Activated CD4-positive, alpha-beta T cell treated with anti-CD3 and anti-CD28 coated beads, Interleukin-2, Interleukin-6, amounts not matched to agents 100 ng/mL and 50 ng/mL, durations not matched to agents 16 hours and 8 hours (primary cell): ENCODE data around the gene LOXL1.
"Not testable (repeated sequence)": the region's sequence is repeated elsewhere in the genome, so short reads cannot be mapped to it uniquely, and the experiment has no call there.

Experiments
- DNase-seq: peaks from one replicate; pipeline ENCODE4 v3.0.0-alpha.2; 2020

Gene LOXL1

DNA sequence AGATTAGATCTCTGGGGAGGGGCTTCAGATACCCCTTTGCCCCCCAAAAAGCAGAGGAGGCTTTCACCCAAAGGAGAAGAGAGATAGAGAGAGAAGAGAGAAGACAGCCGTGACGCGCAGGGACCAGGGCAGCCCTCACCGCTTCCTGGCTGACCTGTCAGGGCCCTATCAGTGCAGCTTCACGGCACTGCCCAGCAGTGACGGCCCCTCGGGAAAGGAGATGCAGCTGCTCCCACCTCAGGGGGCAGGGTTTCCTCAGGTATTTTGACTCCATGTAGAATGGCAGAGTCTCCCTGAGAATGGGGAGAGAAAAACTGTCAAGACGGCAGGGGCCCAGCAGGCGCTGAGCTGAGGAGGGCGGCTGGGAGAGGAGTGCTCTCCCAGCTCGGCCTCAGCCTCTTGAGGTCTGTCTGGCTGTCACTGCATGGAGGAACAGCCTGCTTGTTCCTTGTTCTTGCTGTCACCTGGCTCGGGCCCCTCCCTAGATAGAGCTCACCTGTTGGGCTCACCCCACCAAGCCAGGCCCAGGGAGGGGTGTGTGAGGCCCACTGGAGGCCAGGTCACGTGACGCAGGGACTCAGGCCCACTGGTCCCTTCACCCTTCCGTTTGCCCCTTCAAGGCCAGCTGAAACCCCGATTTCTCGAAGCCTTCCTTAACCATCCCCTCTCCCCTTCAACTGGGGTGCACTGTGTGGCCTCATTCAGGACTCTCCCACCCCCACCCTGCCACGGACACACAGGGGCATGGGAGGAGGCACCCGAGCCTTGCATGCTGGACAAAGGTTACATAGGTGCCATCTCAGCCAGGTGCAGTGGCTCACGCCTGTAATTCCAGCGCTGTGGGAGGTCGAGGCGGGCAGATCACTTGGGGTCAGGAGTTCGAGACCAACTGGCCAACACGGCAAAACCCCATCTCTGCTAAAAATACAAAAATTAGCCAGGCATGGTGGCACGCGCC, 28.2 kb downstream of the LOXL1 start:
- DNase-seq, result no peak

DNA sequence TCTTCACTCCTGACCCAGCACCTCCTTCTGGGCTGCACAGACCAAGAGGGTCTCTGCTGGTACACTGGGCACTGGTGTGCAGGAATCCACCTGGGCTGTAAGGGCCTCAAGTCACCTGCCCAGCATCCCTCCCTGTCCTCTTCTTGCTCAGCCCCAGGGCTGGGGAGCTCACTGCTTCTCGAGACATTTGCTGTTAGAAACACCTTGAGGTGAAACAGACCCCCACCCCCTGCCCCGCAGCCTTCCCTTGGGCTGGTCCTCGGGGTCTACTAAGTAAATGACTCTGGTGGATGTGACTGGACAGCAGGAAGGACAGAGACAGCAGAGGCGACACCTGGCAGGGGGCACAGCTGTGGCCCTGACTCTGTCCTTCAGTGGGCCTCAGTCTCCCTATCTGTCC, 29.1 kb downstream of the LOXL1 start:
- no peak for DNase-seq

DNA sequence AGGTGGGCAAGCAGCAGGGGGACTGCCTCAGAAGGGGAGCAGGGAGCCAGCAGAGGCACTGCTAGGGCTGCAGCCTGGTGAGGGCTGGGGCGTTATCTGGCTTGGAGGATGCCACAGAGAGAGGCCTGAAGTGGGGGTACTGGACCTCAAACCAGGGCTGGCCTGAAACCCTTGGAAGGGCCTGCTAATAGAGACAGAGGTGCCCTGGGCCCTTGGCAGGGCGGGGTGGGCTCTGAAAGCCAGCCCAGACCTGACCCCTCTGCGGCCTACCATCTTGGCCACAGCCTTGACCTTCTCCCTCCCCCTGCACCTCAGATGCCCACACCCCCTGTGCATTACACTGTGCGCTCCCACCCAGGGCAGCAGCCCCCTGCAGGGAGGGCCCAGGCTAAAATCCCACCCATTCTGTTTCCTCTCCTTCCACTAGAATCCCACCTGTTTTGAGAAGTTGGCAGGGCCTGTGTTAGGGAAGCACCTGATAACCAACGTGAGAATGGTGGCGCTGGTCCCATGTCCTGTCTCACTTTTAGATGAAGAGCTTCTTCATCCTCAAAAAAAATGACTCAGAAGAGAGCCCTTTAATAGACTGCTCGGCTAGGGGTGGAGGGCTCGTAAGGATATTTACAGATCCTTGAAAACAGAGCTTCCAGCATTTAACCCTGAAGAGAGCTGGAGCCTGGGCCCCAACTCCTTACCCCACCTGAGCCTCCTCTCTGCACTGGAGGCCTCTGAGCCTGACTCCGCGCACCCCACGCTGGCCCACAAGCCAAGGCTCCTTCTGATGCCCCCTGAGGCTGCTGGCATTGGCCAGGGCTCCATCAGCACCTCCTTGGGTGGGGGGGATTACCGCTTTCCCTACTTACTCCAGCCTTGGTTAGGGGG, 29.8 kb downstream of the LOXL1 start:
- no peak for DNase-seq

DNA sequence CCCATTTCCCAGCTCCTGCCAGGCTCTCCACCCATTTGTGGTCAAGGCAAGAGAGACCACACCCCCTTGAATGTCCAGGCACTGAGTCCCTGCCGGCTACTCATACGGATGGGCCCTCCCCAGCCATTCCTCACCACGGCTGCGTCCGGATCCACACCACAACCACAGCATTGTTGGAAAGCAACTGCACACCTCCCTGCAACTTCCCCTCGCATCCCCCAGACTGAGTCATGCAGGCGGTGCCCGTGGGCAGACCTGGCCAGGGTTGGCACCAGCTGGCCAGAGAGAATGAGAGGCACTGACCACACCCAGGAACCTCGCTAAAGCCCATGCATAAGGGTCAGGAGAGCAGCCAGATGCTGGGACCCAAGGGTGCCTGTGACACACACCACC, 30.5 kb downstream of the LOXL1 start:
- DNase-seq, result no peak

DNA sequence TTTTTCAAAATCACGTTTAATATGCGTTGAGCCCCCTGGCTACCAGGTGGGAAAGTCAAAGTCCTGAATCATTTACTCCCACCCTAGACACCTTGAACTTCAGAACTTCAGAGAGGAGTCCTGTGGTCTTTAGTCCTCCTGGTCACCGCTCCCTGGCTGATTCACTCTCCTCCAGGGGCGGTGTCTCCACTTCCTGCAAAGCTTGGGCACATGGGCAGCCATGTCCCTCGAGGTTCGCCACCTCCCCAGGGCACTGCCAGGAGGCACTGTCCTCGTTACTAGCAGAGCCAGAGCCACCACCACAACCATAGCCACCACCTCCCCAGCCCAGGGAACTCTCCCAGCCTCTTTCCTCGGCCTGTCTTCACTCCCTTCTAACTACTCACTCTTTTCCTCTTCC, 31.0 kb downstream of the LOXL1 start:
- DNase-seq, result no peak

DNA sequence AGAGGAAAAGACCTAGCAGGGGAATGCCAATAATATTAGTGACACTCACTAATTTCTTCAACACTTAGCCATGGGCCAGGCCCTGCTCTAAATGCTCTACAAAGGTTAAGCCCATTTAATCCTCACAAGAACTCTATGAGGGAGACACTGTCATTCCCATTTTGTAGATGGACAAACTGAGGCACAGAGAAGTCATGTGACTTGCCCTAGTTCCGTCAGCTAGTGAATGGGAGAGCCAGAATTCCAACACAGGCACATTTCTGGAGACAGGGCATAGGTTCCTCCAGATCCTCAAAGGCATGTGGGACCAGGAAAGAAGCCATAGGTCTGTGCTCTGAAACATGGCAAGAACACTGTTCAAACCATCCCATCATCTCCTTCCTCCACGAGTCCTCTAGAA, 31.5 kb downstream of the LOXL1 start:
- no peak for DNase-seq

DNA sequence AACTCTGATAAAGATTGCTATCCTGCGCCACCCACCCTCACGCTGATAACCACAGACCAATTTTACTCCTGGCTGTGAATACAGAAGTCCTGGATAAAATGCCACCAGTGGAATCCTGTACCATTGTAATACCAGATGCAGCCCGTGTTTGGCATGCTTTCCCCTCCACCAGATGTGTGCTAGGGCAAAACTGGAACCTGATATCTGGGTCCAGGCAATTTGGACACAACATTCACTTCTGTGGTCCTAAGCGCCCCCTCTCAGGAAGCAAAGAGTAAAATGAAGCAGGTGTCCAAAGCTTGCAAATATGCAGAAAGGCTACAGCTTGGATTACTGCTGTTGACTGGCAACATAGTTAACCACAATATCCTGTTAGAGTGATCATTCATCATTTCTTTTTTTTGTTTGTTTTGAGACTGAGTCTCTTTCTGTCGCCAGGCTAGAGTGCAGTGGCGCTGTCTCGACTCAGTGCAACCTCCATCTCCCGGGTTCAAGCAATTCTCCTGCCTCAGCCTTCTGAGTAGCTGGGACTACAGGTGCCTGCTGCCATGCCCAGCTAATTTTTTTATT, 32.8 kb downstream of the LOXL1 start:
- DNase-seq, result peak; percentile 57

DNA sequence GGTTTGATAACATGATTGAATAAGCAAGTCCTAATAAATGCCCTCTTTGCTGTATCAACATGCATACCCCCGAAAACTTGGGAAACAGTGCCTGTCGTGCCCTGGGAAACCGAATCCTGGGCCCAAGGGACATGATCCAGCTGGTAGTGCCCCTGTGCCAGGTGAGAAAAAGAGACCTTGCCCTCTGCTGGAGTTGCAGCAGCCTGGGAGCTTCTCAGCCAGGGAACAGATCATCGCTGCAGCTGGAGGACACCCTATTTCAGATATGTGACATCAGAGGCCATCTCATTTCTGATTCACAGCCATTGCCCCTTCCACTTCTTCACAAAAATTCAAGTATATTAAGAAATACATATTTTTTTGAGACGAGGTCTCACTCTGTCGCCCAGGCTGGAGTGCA, 33.5 kb downstream of the LOXL1 start:
- DNase-seq, result no peak

DNA sequence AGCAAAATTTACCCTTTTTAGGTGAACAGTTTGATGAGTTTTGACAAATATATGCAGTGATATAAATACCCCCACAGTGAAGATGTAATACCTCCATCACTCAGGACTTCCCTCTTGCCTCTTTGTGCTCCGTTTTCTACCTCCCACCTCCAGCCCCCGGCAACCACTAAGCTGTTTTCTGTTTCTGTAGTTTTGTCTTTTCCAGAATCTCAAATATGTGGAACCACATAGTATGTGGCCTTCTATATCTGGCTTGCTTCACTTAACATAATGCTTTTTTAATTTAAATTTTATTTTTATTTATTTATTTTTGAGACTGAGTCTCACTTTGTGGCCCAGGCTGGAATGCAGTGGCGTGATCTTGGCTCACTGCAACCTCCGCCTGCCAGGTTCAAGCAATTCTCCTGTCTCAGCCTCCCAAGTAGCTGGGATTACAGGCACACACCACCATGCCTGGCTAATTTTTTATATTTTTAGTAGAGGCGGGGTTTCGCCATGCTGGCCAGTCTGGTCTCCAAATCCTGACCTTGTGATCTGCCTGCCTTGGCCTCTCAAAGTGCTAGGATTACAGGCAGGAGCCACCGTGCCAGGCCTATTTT, 34.3 kb downstream of the LOXL1 start:
- not testable (repeated sequence) for DNase-seq

DNA sequence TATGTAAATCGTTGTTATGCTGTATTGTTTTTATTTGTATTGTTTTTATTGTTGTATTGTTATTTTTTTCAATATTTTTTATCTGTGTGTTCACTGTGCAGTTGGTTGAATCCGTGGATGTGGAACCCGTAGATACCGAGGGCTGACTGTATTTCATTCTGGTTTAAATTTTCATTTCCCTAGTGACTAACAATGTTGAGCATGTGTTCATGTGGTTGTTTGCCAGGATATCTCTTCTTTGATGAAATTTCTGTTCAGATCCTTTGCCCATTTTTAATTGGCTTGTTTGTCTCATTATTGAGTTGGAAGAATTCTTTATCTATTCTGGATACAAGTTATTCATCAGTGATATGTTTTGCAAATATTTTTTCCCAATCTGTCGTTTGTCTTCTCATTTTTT, 36.2 kb downstream of the LOXL1 start:
- DNase-seq, result no peak

DNA sequence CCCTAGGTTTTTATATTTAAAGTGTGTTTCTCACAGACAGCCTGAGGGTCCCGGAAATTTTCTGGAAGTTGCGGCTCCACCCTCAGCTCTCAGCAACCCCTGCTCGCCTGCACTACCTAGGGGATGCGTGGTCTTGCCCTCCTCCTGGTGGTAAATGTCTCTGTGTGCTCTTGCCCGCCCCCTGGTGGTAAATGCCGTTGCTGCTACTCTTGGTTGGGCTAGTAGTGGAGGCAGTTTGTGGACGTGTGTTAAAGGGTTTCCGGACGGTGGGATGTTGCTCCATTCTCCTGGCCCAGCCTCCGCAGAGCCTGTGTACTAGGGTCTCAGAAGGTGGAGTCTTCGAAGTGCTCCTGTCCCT, 38.5 kb downstream of the LOXL1 start:
- peak; percentile 93 for DNase-seq

DNA sequence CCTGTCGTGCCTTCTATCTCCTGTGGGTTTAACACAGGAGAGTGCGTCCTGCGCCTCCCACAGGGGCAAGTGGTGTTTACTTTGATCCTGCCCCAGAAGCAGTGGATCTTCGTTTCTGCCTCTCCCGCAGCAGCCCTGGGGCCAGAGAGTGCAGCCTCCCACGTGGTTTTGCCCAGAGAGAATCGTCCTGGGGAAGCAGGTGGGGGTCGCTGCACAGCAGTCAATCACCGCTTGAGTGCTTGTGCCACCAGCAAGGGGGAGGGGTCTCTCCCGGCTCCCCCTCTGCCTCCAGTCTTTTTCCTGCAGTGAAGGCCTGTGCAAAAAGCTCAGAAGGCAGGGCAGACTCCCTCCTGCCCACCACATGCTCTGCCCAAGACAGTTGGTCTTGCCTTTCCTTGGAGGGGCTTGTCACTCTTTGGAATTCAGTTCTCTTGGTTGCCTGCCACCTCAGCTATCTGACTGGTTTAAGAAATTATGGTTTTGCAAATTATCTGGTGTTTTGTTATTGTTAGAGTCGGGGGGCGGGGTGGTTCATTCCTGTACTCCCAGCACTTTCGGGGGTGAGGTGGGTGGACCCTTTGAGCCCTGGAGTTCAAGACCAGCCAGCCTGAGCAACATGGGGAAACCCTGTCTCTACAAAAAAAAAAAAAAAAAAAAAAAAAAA, 39.0 kb downstream of the LOXL1 start:
- DNase-seq, result peak; percentile 22

DNA sequence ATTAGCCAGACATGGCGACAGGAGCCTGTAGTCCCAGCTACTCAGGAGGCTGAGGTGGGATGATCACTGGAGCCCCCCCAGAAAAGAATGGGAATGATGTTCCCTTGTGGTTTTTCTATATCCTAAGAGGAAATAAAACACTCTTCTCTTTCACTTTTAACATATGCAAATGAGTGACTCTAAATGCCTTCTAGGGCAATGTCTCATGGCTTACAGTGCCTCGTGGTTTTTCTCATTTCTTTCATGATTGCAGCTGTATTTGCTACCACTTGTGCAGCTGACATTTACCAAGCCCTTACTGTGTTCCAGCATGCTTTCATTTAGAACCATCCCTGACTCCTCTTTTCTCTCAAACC, 39.5 kb downstream of the LOXL1 start:
- peak; percentile 36 for DNase-seq

DNA sequence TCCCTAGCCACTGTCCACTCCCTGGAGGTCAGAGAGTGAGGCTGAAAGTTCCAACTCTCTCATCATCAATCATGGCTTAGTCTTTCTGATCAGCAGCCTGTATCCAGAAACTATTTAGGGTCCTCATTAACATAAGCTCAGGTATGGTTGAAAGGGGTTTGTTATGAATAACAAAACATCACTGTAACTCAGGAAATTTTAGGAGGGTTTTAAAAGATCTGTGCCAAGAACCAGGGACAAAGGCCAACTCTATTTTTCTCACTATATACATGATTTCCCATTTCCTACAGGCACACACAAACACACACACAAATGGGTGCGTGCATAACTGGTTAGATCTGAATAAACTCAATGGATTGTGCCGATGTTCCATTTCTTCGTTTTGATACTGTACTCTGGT, 42.2 kb downstream of the LOXL1 start:
- DNase-seq, result no peak

DNA sequence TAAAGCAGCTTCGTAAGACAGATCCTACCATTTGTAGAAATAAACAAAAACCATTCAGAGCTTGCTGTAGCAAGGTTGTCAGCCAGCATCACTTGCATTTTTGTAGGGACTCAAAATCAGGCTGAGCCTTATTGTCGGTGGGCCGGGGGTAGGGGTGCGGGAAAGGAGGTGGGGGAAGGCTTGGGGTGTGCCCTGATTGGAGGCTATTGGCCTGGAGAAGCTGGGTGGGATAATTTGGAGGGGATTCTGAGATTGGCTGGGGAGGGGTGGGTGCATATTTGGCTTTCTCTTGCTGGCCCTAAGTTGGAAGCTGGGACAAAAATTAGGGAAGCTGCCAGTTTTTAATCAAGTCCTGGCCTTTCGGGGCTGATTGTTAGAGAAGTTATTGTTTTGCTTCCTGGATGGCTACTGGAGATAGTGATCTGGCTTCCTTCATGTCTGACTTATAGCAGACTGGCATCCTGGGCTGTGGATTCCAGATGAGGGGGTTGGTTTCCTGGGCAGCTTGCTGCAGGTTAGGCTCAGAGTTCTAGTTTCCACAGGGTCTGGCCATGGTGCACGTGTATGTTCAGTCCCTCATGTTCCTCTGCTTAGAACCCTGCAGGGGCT, 43.0 kb downstream of the LOXL1 start:
- DNase-seq, result no peak

DNA sequence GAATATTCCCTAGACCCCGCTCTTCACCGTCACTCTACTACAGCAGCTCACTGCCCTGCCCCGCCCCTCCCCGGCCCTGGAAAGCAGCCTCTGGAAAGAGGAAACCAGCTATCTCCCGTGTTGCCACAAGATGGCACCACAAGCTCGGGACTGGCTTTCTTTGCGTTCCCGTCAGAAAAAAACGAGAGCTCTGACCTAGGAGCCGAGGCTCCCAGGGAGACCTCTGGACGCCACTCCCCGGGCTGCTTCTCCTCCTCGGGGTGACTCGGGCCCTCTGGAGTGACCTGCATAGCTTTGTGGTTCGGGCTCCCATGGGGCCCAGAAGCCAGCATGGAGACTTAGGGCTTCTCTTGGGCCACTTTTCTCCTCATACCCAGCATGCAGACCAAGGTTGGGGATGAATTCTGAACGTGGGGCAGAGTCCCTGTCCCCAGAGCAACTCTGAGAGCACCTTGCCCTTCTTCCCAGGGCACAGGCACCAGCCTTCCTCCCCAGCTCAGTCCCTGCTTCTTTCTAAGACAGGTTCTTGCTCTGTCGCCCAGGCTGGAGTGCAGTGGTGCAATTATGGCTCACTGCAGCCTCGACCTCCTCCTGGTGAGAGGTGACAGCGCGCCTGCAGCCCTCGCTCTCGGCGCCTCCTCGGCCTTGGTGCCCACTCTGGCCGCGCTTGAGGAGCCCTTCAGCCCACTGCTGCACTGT, 46.9 kb downstream of the LOXL1 start:
- peak; percentile 89 for DNase-seq

DNA sequence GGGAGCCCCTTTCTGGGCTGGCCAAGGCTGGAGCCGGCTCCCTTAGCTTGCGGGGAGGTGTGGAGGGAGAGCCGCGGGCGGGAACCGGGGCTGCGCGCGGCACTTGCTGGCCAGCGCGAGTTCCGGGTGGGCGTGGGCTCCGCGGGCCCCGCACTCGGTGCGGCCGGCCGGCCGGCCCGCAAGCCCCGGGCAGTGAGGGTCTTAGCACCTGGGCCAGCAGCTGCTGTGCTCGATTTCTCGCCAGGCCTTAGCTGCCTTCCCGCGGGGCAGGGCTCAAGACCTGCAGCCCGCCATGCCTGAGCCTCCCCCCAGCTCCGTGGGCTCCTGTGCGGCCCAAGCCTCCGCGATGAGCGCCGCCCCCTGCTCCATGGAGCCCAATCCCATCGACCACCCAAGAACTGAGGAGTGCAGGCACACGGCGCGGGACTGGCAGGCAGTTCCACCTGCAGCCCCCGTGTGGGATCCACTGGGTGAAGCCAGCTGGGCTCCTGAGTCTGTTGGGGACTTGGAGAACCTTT, 47.5 kb downstream of the LOXL1 start:
- not testable (repeated sequence) for DNase-seq

DNA sequence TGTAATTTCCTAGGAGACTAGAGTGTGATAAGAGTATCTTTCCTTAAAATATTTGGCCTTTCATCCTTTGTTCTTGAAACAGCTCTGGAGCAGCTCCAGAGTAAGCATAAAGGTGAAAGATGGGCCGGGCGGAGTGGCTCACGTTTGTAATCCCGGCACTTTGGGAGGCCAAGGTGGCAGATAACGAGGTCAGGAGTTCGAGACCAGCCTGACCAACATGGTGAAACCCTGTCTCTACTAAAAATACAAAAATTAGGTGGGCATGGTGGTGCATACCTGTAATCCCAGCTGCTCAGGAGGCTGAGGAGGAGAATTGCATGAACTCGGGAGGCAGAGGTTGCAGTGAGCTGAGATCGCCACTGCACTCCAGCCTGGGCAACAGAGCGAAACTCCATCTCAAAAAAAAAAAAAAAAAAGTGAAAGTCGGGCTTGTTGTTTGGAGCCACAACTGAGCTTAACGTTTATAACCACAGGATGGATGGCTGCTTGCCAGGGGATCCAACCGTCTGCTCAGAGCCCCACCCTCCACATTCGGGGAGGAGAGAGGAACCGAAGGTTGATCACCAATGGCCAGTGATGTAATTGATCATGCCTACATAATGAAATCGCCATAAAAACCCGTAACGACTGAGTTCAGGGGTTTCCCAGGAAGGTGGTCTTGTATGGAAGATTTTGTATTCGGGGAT, 49.3 kb downstream of the LOXL1 start:
- DNase-seq, result not testable (repeated sequence)

DNA sequence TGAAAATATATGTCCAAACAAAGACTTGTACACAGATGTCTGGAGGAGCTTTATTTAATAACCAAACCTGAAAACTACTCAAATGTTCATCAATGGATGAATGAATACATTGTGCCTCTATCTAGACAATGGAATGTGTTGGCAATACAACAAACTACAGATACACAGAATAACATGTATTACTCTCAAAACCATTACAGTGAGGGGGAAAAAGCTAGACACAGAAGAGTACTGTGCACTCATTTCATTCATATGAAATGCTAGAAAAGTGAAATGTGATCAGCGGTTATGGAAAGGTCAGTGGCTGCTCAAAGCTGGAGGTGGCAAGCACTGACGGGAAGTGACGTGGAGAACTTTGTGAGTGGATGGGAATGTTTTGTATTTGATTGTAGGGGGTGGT, 52.6 kb downstream of the LOXL1 start:
- no peak for DNase-seq

DNA sequence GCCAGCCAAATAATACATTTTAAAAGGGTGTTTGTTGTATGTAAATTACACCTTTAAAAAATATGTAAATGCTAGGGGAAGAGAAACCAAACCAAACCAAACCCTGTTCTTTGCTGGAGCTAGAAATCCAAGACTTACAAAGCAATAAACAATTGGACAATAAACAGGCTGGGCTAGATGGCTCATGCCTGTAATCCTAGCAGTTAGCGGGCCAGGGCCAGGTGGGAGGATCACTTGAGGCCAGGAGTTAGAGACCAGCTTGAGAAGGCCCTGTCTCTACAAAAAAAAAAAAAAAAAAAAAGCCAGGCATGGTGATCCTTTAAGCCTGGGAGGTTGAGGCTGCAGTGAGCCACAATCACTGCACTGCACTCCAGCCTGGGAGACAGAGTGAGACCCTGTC, 53.4 kb downstream of the LOXL1 start:
- no peak for DNase-seq

DNA sequence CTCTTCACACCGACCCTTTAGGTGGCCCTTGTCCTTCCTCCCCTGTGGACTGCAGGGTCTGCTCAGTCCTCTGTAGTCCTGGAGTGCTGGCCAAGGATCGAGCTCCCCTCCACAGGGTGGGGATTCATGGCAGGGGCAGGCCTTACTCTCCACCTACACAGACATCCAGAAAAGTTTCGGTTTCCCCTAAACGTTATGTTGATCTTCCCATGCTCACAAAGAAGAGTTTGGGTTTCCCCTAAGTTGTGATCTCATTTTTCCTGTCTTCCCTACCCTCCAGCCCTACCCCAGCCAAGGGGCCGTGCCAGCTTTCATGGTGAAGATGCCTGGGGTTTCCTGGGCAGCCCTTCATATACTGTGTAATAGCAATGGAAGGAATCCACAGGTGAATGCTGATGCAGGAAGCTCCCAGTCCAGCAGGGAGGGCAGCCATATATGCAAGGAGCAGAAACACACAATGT, 55.5 kb downstream of the LOXL1 start:
- DNase-seq, result no peak
